ENCODE results near the gene KRTAP5-8.
A peak's percentile ranks its signal among the peaks of the same experiment; 100 is the strongest.
"Not testable (repeated sequence)": the region's sequence is repeated elsewhere in the genome, so short reads cannot be mapped to it uniquely, and the experiment has no call there.

Gene KRTAP5-8

DNA sequence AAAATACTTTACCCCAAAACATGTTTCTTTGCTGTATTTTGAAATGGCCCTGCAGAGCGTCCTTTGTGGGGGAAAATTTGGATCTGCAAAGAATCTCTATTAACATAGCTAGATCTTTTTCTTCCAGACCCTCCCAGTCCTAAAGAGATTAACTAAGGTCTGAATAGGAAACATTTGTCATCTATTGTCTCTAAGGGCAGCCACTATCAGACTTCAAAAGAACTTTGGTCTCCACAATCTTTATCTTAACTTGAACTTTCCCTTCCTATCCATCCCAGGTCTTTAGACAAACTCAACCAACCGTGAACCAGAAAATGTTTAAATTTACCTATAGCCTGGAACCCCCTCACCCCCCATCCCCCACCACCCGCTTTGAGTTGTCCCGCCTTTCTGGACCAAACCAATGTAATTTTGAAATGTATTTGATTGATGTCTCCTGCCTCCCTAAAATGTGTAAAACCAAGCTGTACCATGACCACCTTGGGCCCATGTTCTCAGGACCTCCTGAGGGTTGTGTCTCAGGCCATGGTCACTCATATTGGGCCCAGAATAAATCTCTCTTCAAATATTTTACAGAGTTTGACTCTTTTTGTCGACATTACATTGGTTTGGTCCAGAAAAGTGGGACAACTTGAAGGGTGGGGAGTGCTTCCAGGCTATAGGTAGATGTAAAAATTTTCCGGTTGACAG lies 6.8 kb downstream of the KRTAP5-8 start:
- no peak for DNase-seq

DNA sequence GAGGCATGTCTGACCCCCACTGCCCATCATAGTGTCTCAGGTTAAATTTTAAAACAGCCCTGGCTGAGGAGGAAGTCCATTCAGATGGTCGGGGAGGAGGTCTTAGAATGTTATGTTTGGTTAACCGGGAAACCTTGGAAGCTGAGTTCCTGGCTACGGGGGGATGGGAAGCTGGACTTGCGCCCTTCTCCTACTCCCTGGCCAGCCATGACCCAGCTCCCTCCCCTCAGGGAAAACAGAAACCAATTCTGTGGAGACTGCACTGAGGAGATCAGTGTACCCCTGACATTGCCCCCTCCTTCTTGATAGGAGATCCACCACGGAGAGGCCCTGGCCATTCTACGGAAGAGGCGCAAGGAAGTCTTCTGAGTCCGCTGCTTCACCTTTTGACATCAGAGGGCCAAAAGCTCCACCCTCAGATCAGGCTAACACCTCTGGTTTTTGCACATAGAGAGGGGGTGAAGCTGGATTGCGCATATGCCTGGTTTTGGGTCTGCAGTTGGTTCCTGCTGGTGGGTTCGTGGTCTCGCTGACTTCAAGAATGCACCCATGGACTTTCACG lies 7.7 kb downstream of the KRTAP5-8 start:
- no peak for DNase-seq

DNA sequence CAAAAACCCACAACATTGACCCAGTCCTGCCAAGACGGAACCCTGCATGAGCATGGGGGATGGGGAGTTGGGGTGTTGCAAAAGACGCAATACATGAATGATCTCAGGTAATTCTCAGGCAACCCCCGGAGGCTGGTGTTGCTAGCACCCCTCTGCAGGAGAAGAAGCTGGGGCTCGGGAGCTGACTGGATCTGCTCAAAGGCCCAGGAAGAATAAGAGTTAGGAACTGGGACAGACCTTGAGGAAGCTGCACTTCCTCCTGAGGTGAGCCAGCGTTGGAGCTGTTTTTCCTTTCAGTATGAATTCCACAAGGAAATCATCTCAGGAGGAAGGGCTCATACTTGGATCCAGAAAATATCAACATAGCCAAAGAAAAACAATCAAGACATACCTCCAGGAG lies 10.3 kb downstream of the KRTAP5-8 start, which contains the start of gene KRTAP5-9:
TSS of gene KRTAP5-9 (plus strand) at position 301 of the 400 bp plus-strand sequence. CDS start 238 bp downstream, outside the sequence.
- no peak for DNase-seq

DNA sequence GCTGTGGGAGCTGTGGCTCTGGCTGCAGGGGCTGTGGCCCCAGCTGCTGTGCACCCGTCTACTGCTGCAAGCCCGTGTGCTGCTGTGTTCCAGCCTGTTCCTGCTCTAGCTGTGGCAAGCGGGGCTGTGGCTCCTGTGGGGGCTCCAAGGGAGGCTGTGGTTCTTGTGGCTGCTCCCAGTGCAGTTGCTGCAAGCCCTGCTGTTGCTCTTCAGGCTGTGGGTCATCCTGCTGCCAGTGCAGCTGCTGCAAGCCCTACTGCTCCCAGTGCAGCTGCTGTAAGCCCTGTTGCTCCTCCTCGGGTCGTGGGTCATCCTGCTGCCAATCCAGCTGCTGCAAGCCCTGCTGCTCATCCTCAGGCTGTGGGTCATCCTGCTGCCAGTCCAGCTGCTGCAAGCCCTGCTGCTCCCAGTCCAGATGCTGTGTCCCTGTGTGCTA lies 10.9 kb downstream of the KRTAP5-8 start:
- no peak for DNase-seq

DNA sequence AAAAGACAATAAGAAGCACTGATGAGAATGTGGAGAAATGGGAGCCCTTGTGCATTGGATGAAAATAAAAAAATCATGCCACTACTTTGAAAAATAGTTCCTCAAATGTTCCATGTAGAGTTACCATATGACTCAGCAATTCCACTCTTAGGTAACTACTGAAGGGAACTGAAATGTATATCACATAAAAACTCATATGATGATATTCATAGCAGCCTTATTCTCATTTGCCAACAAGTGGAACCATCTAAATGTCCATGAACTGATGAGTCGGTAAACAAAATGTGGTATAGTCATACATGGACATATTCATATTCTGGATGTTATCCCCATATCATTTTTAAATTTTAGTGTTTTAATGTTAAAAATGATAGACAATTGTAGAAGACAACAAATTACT lies 13.9 kb downstream of the KRTAP5-8 start:
- DNase-seq: no peak

DNA sequence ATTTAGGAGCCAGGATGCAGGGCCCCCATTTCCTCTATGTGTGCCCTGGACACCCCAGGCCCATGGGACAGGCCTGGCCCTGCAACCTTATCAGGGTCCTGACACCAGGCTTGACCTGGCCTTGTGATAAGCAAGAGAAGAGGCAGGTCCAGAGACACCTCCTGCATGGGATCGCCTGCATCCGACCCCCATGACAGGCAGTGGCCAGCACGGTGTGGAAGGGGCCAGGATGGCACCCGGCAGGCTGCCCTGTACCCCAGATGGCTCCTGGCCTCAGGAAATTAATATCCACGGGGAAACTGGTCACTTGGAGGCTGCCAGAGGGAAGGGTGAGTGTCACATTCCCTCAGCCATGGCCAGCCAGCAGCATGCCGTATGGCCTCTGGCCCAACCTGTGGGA lies 17.2 kb downstream of the KRTAP5-8 start:
- no peak for DNase-seq

DNA sequence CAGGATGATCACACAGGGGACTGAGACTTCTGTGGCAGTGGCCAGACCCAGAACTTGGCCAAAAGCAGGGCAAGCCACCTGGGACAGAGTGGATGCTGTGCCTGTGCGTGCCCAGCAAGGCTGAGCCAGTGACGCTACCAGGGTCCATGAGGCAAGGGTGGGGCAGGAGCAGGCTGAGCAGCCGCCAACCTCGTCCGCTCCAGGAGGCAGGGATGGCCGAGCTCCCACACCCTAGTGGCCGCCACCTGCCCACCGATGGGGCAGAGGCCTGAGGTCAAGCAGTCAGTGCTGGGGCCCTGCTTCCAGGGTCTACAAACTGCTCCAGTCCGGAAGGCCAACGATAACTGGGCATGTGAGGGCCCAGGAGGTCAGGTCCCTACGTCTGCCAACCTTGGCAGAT lies 17.7 kb downstream of the KRTAP5-8 start:
- no peak for DNase-seq

DNA sequence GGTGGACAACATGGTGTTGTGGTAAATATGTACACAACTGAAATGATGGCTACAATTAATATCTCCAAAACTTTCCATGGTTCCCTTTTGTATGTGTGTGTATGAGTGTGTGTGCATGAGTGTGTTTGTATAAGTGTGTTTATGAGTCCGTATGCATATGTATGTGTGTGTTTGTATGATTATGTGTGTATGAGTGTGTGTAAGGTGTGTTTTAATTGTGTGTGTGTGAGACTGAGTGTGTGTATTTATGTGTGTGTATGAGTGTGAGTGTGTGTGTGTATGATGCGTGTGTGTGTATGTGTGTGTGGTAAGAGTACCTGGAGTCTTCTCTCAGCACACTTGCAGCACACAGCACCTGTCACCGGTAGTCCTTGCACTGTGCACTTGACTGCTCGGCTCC lies 18.2 kb downstream of the KRTAP5-8 start:
- no peak for DNase-seq

DNA sequence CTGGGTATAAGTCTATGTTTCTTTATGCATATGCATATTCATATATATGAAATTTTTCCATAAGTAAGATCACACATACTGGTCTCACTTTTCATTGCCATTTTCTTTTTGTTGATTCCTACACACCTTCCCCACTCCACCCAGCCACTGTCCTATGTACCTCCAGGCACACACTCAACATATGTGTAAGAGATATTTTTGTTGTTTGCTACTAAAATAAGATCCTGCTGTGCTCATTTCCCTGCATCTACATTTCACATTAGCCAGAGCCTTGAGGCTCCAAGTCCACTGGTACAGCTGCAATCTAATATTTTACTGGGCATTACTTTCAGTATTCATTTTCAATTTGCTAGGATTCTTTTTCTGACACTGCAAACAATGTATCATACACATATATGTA lies 19.4 kb downstream of the KRTAP5-8 start:
- DNase-seq: no peak

DNA sequence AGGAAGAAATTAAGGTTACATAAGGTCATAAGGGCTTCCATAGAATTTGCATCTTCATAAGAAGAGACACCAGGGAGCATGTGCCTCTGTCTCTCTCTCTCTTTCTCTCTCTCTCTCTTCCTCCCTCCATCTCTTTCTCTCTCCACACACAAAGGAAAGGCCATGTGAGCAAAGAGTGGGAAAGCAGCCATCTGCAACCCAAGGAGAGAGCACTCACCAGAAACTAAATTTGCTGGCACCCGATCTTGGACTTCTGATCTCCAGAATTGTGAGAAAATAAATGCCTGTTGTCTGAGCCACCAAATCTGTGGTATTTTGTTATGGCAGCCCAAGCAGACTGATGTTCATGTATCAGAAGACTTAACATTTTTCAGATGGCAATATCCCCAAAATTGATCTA lies 21.2 kb downstream of the KRTAP5-8 start:
- DNase-seq: no peak

DNA sequence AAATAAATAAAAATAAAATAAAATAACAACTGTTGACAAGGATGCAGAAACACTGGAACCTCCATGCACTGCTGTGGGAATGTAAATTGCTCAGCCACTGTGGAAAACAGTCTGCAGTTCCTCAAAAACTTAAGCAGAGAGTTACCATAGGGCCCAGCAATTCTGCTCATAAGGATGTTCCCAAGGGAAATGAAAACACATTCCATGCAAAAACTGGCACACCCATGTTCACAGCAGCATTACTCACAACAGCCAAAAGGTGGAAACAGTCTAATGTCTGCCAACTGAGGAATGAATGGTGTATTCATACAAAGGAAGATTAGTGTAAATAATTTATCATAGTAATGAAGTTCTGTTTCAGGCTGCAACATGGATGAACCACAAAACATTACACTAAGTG lies 24.3 kb downstream of the KRTAP5-8 start:
- DNase-seq: no peak

DNA sequence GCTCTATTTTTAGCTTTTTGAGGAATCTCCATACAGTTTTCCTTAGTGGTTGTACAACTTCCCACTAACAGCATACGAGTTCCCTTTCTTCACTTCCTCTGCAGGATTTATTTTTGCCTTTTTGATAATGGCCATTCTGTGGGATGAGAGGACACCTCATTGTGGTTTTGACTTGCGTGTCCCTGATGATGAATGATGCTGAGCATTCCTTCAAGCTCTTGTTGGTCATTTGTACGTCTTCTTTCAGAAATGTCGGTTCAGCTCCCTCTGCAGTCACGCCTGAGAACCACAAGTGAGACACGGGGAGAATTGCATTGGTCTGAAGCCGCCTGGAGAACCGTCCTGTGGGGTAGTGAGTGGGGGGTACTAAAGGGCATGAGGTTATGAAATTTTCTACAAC lies 25.6 kb downstream of the KRTAP5-8 start:
- DNase-seq: peak; percentile 59

DNA sequence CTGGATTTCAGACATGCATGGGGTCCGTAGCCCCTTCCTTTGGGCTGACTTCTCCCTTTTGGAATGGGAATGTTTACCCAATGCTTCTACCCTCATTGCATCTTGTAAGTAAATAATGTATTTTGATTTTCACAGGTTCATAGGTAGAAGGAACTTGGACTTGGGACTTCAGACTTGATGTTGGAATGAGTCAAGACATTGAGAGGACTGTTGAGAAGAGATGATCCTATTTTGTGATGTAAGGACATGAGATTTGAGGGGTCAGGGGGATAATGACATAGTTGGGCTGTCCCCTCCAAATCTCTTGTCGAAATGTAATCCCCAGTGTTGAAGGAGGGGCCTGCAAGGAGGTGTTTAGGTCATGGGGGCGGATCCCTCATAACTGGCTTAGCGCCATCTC lies 26.6 kb downstream of the KRTAP5-8 start:
- no peak for DNase-seq

DNA sequence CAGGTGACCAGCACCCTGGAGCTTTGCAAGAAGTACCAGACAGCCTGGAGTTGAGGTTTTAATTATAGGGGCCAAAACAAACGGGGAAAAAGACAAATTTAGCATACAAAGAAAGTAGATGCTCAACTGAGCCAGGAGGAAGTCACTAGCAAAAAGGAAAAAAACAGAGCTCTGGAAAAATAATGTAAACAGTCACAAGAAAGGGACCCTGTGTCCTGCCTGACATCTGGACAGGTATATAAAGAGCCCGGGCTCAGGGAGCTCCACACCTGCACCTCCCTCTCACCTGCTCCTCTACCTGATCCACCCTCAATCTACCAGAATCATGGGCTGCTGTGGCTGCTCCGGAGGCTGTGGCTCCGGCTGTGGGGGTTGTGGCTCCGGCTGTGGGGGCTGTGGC lies 27.4 kb downstream of the KRTAP5-8 start, which contains the start of gene KRTAP5-10:
TSS of gene KRTAP5-10 (plus strand) at position 301 of the 400 bp plus-strand sequence. CDS start at position 326, 25 bp downstream.
- no peak for DNase-seq

DNA sequence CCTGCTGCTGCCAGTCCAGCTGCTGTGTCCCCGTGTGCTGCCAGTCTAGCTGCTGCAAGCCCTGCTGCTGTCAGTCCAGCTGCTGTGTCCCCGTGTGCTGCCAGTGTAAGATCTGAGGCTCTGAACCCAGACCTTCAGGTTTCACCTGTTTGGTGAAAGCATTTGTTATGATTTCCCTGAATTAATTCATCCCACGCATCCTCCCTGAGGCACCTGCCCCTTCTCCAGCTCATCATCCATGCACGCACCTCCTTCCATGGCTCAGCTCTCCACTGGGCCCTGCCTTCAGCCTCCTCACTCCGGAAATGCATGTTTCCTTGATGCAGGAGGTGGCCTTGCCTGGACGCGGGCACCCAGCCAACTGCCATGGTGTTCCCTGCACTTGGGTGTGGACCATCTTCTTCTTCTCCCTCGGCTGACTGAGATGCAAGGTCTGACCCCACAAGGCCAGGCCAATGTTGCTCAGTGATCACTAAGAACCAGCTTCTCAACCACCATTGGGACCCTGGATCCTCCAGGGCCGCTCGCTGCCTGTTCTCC lies 28.3 kb downstream of the KRTAP5-8 start:
- DNase-seq: no peak

DNA sequence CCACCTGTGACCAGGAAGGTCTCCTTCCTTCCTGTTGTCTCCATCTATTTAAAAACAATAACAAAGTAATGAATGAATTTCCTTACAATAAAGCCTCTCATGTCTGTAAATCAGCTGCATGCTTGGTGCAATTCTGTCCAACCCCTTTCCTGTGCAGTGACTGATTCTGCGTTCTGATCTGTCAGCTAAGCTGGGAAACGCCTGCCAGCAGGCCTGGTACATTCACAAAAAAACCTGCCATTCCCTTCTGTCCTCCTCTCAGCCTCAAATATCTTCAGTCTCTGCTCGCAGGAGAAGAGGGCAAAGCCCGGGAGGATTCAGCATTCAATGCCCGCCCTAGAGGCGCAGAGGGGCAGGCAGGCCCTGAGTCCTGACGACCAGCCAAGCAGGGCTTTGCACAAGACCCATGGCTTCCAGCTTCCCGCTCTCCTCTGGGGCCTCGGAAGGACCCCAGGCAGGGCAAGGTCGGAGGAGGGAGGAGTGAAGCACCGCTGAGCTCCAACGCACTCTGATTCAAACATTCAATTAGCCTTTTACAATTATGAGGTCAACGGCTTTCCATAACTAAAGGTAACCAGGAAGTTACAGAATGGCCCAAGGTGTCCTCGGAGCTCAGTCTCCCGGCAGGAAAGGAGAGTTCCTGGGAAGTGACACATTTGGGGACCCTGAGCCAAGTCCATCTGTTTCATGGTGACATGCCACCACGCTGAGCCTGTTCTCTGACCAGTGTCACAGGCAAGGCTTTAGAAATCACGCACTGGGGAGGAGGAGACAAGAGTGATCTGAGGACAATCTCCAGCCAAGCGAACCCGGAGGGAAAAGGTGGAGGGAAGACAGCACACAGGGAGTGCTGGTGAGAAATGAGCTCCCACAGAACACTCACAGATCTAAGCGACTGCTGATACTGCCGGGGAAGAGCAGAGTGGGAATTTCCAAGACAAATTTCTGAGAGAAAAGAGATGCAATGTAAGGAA lies 29.1 kb downstream of the KRTAP5-8 start:
- not testable (repeated sequence) for DNase-seq

DNA sequence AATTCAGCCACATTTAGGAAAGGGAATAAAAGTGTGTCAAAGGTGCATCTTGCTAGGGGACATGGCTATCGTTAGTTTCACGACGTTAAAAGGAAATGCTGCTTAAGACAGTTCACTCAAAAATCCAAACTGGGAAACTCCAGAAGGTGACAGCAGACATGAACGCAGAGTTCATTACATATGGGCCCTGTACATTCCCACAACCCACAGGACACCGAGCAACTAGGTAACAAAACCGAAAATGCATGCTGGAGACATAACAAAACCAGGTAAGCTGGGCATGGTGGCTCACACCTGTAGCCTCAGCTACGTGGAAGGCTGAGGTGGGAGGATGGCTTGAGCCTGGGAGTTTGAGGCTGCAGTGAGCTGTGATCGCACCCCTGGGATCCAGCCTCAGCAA lies 29.8 kb downstream of the KRTAP5-8 start:
- not testable (repeated sequence) for DNase-seq

DNA sequence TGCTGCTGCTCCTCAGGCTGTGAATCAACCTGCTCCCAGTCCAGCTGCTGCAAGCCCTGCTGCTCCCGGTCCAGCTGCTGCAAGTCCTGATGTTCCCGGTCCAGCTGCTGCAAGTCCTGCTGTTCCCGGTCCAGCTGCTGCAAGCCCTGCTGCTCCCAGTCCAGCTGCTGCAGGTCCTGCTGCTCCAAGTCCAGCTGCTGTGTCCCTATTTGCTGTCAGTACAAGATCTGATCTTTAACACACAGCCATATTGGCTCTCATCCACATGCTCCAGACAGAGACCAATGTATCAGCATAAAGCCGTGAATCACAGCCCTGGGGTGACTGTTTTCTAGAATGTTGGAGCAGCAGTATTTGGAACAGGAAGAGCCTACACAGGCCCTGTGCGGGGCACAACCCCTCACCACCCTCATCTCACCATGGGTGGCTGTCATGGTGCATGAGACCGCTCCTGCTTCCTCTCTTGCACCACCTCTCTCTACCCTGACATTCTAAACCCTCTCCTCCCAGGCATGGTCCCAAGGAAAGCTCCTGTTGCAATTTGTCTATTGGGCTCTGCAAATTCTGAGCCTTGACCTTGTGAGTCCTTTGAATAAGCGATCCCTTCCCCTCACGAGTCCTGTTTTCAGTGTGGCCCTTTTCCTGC lies 31.0 kb downstream of the KRTAP5-8 start:
- peak; percentile 10 for DNase-seq

DNA sequence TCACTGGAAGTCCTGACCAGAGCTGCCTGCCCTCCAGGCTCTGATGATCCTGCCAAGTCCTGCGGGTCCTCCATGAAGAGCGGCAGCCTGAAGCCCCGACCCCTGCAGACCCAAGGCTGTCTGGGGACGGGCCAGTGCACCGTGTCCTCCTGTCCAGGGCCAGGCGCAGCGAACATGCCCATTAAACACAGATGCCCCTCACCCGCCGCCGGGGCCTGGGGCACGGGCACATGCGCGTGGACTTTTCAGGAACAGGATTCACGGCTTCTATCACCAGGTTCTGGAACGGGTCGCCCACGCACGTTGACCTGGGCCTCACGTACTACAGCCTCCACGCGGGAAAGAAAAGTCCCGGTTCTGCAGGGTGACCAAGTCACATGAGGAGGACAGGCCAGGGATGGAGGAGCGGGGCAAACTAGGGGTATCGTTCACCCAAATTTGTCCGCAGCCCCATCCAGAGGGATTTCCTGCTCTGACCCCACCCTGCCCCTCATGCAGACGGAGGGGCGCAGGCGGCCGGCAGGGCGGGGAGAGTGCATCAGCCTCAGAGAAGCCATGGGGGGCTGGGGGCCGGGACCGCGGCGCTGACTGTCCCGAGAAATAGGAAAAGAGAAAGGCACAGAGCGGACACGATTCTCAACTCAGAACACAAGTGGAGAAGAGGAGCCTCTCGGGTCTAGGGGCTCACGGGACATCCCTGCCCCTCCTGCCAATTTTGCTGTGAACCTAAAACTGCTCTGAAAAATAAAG lies 33.5 kb downstream of the KRTAP5-8 start:
- DNase-seq: not testable (repeated sequence)

DNA sequence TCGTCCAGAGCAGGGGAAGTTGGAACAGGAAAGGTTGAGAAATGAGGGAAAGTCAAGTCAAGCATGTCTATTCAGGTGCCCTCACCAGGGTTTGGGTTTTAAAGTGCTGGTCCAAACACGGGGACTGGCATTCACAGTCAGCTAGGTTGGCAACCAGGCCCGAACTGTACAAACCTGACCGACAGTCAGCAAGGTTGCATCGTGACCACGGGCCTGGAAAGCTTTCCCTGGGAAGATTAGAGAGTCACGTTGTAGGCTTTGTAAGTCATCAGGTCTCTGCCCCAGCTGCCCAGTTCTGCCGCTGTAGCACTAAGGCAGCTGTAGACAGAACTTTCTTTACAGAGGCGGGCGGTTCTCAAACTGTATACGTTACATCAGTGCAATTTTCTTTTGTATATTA lies 35.0 kb downstream of the KRTAP5-8 start:
- DNase-seq: no peak

DNA sequence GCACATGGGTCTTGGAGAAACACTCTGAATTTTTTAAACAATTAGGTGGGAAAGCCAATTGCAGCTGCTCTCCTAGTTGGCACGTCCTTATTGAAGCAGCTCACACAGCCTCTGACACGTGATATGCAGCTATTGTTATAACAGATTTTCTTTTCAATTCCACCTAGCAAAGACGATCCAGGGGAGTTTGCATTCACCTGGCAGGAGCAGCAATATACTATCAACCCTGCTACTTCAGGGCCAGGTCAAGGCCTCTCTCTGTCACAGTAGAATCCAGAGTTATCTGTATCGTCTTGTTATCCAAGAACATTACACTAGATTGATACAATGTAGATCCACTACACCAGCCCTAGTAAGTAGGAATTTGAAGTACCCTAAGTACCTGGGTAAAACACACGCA lies 36.6 kb downstream of the KRTAP5-8 start:
- DNase-seq: no peak

Data from HCEC 1CT (cell line).